IPS-11a (cell line): ENCODE data around the gene DPYD.

Experiments
- H3K4me3 ChIP-seq: one replicate; pipeline ENCODE4 v1.5.1; 2013; ENCODE audit warnings: low read depth, low read length, control low read depth

The DPYD gene

DNA sequence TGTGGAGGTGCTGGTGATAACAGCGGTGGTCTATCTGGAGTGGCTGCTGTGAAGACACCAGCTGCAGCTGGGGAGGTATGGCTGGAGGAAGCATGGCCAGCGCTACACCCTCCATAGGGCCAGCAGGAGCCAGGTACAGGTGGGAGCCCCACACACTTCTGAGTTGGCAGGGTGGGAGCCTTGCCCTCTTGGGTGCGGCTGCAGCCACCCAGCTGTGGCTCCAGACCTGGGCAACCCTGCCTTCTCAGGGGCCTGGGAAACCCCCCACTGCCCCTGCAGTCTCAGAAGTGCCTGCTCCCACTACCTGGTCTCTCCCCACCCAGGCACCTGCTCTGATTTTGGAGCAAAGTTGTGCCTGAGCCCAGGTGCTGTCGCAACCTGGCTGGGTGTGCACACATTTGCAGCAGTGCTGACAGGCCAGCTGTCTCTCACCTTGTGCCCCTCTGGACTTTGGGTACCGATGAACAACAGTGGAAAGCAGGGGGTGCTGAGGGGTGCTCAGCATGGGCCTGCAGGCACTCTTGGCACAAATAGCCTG, 76.2 kb downstream of the DPYD start:
- H3K4me3 ChIP-seq, result no peak overlapping the region

DNA sequence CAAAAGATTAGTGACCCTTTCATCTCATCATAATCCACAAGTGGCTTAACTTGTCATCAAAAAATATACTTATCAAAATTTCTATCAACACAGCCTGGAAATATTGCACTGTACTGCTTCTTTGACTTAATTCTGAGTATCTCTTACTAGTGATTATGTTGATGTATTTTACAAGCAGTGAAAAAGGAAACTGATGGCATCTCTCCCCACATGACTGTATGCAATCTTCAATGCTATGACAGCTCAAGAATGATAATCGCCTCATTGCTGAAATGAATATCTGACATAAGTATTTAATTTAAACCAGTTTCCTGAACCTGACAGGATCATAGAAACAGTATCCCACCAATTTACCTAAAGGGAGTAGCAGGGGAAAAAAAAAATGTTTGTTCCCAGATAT, 79.5 kb downstream of the DPYD start:
- no peak overlapping the region for H3K4me3 ChIP-seq

DNA sequence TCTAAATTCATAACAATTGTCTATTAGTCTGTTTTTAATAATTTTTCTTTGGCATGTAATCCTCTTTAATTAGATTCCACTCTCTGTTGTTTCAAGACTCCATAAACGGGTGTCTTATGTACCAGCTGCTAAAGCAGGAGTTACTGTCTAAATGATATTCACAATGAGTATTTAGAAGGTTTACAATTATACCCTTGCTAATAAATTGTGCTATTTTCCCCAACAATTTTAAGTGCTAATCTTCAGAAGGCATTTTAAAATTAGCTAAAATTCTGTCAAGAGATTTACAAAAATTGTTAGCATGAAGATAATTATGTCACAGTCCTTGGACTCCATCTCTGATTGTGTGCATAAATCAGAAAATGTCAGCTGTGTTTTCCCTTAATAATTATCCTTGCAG, 83.7 kb downstream of the DPYD start:
- H3K4me3 ChIP-seq, result no peak overlapping the region

DNA sequence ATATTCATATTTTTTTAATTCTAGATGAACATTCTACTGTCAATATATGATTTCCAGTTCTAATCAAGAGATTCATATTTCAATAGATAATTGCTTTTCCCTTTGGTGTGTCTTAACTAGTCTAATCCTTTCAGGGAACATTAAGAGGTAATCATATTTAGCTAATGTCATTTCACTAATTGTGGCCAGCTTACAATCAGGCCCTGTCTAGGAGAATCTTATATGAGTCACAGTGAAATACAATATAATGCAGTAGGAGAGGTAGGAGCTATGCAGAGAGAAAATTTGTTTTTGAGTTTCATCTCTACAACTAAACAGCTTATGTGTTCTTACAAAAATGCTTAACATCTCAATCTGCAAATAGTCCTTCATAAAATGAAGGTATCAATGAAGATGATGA, 85.9 kb downstream of the DPYD start:
- H3K4me3 ChIP-seq, result no peak overlapping the region

DNA sequence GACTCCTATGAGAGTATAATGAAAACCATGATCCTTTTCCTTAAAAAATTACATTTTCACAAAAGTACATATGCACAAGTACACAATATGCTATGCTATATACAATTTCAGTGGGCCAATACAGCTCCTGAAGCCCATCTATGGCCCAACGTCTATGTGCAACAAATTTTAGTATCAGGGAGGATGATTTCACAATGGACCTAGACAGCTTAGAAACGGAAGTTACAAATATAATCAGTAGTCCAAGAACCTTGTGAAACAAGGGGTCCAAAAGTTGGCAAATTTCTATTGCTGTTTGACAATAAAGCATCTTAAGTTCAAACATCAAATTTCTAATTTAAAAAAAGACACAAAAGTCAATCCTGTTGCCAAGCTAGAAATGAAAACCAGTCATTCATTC, 87.0 kb downstream of the DPYD start:
- H3K4me3 ChIP-seq, result no peak overlapping the region

DNA sequence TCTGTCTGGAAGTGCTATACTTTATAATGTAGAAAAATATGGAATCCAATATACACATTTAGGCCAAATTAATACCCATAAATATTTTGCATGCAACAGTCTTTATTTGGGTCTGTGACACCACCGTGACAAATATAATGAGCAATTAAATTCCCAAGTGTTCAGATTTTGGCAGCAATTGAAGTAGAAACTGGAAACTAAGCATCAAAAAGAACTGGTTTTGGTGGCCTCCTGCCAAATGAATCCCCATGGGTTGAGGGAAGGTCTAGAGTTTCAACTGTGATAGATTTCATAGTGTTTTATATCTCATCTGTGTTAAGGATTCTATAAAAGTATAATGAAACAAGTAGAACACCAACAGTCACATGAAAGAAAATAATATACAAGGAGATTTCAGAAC, 88.4 kb downstream of the DPYD start:
- no peak overlapping the region for H3K4me3 ChIP-seq

DNA sequence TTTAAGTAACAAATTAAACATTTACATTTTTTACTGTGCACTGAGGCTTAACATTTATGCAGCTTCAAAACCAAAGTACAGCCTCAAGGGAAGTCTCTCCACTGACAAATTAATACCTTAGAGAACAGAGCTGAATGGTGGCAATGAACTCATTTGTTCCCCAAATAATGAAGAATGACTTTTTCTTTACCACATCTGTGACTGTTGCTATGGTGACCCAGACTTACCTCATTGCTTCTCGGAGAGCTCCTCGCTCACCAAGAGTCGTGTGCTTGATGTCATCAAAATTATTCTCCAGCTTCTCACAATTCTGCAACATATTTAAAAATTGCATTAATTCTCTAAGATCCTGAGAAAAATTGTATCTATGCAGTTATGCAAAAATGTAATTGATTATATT, 92.9 kb downstream of the DPYD start:
- no peak overlapping the region for H3K4me3 ChIP-seq

DNA sequence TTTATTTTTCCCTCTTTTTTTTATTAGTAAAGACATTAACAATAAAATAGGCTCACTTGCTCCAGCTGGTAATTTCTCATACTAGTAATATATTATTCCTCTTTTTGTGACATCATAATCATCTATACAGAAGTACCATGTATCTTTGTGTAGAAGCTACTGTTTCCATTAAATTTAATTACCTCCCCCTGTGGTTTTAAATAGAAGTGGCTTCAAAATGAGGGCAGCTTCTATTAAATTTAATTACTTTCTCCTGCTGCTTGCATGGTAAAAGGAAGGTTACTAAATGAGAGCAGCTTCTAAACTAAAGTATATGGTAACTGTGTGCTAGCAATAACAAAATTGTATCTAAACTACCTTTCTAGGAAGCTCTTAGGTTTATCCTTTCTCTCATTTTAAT, 94.0 kb downstream of the DPYD start:
- no peak overlapping the region for H3K4me3 ChIP-seq

DNA sequence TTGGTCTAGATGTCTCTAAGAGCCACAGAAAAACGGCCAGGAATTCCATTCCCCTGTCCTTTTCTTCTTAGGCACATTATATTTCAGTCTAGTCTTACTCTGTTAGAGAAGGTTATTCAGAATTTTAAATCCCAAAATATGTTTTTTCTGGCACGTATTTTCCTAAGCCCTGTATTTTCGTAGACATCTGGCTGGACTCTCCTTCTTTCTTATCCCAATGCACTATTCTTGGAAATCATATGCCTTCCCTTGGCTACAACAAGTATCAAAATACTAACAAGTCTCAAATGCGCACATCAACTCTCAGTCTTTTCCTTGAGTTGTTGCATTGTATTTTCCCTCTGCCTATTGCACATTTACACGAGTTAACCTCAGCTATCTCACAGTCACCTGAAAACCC, 96.2 kb downstream of the DPYD start:
- no peak overlapping the region for H3K4me3 ChIP-seq

DNA sequence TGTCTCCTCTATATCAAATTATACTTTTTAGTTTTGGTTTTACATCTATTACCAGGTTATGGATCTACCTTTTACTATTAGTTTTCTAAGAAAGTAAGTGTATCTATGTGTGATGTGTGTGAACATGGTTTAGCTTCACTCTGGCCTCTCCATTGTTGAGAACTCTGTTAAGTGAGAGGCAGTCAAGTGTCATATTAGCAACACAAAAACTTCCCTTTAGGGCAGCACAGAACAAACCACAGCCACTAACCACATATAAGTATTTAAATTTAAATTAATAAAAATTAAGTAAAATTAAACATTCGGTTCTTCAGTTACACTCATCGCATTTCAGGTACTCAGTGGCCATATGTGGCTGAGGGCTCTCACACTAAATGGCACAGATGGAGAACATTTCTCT, 96.6 kb downstream of the DPYD start:
- no peak overlapping the region for H3K4me3 ChIP-seq

DNA sequence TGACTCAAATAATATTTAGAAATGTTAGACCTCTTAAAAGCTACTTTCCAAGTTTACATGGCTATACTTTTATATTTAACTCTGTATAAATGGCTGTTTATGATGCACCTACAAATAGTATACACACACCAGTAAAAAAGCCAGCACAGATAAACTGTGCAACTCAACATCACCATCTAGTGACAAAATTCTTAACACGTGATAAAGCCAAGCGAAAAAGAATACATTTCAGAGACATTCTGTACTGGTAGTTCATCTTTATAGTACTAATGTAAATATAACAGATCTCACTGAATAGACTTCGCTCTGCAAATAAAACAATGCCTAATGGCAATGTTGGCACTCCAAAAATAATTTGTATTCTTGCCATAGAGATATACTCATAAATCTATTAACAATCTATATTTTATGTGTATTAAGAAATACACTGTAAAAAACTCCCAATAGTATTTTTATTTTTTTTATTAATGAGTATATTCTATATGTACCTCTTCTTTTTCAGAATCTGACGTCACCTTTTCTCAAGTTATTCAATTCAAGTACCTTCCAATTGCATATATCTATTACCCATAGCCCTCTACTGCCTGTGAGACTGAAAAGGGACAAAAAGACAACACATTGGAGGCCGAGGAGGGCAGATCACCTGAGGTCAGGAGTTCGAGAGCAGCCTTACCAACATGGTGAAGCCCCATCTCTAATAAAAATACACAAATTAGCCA, 100.2 kb downstream of the DPYD start:
- no peak overlapping the region for H3K4me3 ChIP-seq

DNA sequence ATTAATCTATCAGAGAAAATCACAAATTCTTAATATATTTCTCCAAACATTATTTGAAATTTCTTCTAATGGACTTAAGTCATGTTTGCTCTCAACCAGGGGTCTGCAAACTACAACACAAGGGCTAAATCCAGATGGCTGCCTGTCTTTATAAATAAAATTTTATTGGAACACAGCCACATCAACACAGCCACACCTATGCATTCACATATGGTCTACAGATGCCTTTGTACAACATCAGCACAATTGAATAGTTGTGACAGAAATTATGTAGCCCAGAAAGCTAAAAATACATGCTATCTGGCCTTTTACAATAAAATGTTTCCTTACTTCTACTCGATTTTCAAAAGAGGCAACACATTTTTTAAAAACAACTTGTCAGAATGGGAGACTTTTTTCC, 103.9 kb downstream of the DPYD start:
- H3K4me3 ChIP-seq, result no peak overlapping the region

DNA sequence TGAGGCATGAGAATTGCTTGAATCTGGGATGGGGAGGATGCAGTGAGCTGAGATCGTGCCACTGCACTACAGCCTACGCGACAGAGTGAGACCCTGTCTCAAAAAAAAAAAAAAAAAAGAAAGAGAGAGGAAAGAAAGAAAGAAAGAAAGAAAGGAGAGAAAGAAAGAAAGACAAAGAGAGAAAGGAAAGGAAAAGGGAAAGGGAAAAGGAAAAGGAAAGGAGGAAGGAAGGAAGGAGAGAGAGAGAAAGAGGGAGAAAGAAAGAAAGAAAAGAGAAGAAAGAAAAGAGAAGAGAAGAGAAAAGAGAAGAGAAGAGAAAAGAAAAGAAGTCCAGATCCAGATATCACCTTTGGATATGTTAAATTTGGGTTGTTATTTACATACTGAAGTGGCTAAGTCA, 106.0 kb downstream of the DPYD start:
- H3K4me3 ChIP-seq, result no peak overlapping the region

DNA sequence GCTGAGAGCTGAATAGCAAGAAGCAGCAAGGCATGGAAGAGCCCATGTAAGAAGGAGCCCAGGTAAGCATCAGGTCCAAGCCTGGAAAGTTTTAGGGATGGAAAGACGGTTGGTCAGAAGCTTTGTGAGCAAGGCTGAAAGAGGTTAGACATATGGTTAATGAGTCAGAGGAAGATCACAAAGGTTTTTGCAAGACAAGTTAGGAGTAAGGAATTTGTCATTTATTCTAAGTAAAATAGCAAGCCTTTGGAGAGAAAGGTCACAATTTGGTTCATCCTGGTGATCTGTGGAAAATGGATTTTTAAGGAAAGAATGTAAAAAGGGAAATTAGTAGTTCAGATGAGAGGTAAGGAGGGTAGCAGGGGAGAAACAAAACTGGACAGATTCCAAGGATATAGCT, 106.7 kb downstream of the DPYD start:
- H3K4me3 ChIP-seq, result no peak overlapping the region

DNA sequence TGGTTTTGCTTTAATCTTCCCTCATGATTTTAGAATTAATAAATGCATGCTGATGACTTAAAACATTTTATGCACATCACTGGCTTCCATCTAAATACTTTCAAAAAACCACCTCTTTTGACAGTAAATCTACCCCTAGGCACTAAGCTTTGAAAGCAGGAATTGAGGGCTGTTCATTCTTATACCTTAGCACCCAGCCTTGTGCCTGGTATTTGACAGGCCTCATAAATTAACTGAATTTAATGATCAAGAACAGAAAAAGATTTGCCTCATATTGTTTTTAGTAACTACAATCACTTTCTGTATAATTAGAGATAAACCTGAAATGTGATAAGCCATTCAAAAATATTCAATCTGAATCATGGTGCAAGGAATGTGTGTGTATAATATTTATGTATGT, 108.8 kb downstream of the DPYD start:
- H3K4me3 ChIP-seq, result no peak overlapping the region

DNA sequence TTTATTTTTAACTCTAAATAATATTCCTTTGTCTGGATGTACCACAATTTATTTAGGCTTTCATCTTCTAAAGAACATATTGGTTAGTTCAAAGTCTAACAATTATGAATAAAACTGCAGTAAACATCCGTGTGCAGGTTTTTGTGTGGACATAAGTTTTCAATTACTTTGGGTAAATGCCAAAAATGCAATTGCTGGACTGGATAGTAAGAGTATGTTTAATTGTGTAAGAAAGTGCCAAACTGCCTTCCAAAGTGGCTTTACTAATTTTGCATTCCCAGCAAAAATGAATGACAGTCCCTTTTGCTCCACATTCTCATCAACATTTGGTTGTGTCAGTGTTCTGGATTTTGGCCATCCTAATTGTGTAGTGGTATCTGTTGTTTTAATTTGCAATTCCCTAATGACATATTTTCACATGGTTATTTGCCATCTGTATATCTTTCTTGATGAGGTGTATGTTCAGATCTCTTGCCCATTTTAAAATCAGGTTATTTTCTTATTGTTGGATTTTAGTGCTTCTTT, 113.8 kb downstream of the DPYD start:
- no peak overlapping the region for H3K4me3 ChIP-seq

DNA sequence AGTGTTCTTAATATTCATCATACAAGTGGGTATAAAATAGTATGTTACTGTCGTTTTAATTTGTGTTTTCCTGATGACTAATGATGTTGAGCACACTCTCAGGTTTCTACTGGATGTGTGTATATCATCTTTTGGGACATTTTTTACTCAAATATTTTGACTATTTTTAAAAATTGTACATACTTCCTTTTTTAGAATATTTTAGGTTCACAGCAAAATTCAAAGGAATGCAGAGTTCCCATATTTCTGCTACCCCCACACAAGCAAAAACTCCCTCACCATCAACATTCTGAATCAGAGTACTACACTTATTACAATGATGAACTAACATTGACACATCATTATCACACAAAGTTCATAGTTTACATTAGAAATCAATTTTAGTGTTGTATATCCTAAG, 114.5 kb downstream of the DPYD start:
- H3K4me3 ChIP-seq, result no peak overlapping the region

DNA sequence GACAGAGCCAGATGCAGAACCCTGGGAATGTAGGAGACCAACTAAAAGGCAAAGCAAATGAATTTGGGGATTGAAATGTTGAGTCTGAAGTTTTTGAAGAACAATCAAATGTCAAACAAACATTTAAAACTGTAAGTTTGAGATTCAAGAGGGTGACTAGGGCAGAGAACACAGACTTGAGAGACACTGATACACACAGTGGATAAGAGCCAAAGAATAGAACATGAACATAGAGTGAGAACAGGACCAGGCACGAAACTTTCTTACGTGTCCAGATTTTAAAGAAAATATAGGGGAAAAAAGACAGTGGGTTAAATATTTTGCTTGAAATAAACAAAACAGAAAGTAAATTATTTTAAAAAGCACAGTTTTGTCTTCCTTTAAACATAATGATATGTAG, 115.7 kb downstream of the DPYD start:
- H3K4me3 ChIP-seq, result no peak overlapping the region

DNA sequence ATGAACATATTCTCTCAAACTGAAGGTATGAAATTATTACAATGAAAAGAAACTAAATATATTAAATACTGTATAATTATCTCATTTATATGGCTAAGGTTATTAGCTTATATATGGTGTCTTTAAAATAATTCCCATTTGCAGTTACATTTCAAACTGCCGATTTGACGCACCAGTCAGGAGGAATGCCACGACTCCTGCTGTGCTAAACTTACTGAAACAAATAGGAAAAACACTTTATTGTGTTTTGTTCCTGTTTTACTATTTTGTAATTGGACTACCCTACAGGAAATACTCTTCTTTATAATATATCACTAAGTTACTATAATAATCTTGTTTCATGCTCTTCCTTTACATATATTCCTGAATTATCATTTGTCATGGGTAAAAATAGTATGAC, 117.8 kb downstream of the DPYD start:
- no peak overlapping the region for H3K4me3 ChIP-seq

DNA sequence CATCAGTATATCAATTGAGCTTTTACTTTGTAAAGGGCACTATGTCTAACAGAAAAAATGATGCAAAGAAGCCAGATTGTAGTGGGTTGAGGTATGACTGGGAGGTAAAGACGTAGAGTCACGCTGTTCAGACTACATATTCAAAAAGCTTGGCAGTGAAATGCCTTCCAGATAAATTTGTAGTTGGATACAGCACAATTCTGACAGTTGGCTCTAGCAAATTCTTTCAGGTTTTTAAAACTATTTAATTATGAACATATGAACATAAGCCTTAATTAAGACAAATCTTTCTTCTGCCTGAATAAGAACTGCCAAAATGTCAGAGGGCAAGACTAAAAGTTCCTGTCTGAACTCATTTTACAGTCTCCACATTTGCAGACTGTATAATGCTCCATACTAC, 118.8 kb downstream of the DPYD start:
- no peak overlapping the region for H3K4me3 ChIP-seq

DNA sequence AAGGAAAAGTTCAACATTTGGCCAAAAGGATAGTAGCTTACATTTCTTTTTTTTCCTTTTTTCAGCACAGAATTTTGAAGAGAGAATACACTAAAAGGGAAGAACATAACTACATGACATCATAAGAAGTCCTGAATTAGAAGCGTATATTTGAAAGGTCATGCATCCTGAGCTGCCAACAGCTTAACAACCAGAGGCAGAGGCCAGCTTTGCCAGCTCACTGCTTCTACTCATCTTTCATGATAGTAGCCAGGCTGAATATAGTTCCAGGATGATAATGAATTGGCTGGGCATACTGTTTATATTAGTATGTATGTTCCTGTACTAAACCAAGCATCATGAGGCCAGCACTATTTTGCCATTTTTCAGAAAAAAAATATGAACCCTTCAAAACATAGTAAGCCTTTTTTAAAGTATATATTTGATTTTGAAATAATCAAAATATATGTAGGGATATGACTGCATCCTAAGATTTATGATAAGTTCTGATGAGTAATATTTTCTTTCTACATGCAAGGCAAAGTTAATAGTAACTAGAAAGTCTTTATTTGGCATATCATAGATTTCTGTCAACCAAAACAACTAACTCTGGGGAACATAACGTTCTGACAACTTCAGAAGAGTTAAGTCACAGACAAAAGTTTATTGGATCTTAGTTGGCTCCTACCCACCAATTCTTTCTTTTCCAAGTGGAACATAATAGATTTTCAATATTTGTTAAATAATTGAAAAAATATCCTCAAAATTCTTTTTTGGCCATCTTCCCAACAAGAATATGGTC, 123.2 kb downstream of the DPYD start:
- H3K4me3 ChIP-seq, result no peak overlapping the region

DNA sequence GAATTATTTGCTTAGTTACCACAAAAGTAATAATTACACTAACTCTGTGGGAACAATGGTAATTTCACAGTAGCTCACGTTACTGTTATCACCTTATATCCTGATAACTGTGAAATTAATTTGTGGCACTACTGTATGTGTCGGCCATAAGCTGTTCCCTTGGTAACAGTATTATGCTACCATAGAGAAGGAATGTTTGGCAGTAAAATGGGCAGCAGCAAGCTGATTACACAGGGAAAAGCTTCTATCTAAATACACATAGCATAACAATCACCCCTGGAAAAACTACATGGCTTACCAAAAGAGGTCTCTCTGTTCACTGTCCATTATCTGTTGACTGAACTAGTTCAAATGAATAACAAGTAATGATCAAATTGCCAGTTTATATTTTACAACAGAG, 124.1 kb downstream of the DPYD start:
- no peak overlapping the region for H3K4me3 ChIP-seq
